SK-N-MC (cell line): Measurements from ENCODE around the gene SYNJ2.

Experiments used
- EZH2 ChIP-seq: fragments of 200-600 bp; sonication (generic); IDR thresholded peaks from one replicate; pipeline ENCODE4 v1.6.1; 2017; ENCODE audit warnings: antibody characterized with exemption
- FOXP2 ChIP-seq: optimal IDR thresholded peaks from 2 replicates; pipeline ENCODE3; 2011; ENCODE audit warnings: mild to moderate bottlenecking, moderate library complexity; ENCODE audit not compliant: insufficient read depth; ENCODE audit errors: extremely low read length, control extremely low read depth
- POLR2AphosphoS5 ChIP-seq: IDR thresholded peaks from 2 replicates; pipeline ENCODE4 v1.6.1; 2012; ENCODE audit warnings: mild to moderate bottlenecking, low read depth, low read length, borderline replicate concordance

- no peak for TF ChIP-seq EZH2
- no peak for TF ChIP-seq POLR2AphosphoS5
- no peak for TF ChIP-seq FOXP2
Measured at GRCh38 chr6:158121335-158121734, 139.7 kb downstream of the SYNJ2 start.
